Activated T-cell treated with anti-CD3 and anti-CD28 coated beads, Interleukin-2, amount 50 U/mL, for 48 hours (primary cell): ENCODE data around the gene ELP4.

Experiments used
- DNase-seq, 2 experiments: peaks; one replicate each; pipeline ENCODE4 v3.0.0-alpha.2; 2020

The ELP4 gene

GRCh38 chr11:31802609-31802989 is 293.0 kb downstream of the ELP4 start:
- DNase-seq, result peak in 1 of 2 experiments; percentile 18

- peak in 1 of 2 experiments; percentile 26 for DNase-seq
Measured at GRCh38 chr11:31802990-31803812, 293.6 kb downstream of the ELP4 start.

- DNase-seq, result no peak
Measured at GRCh38 chr11:31803813-31804311, 294.3 kb downstream of the ELP4 start.

- DNase-seq, result peak; percentile 38 to 40
Measured at GRCh38 chr11:31804312-31805036, 294.9 kb downstream of the ELP4 start.

- DNase-seq, result peak in 1 of 2 experiments; percentile 25
Measured at GRCh38 chr11:31805037-31805628, 295.6 kb downstream of the ELP4 start.

- DNase-seq, result no peak
Measured at GRCh38 chr11:31805629-31806185, 296.1 kb downstream of the ELP4 start.

GRCh38 chr11:31806186-31806927 is 296.8 kb downstream of the ELP4 start:
- peak in 1 of 2 experiments; percentile 17 for DNase-seq

GRCh38 chr11:31806928-31807798 is 297.6 kb downstream of the ELP4 start:
- DNase-seq, result no peak

- no peak for DNase-seq
Measured at GRCh38 chr11:31807799-31808667, 298.5 kb downstream of the ELP4 start.

- DNase-seq, result no peak
Measured at GRCh38 chr11:31808721-31809540, 299.4 kb downstream of the ELP4 start.

- DNase-seq, result no peak
Measured at GRCh38 chr11:31809541-31809856, 299.9 kb downstream of the ELP4 start.

GRCh38 chr11:31809857-31810778 is 300.6 kb downstream of the ELP4 start:
- DNase-seq, result peak; percentile 41 to 54

GRCh38 chr11:31810779-31811647 is 301.4 kb downstream of the ELP4 start, which contains the start of gene PAX6:
PAX6 (minus strand) TSS chr11:31811322; CDS start chr11:31806411, 4,911 bp downstream.
- peak; percentile 63 to 64 for DNase-seq

- peak; percentile 42 to 45 for DNase-seq
Measured at GRCh38 chr11:31812383-31813381, 303.1 kb downstream of the ELP4 start.

GRCh38 chr11:31813391-31814175 is 304.0 kb downstream of the ELP4 start:
- DNase-seq, result peak in 1 of 2 experiments; percentile 29
